GM23338 (cell line): ENCODE data around the gene TRIO. TPM values are rescaled to one million over a fixed set of nuclear protein-coding genes. Genes with fewer than 3 reads are reported as not detected.

Source experiments
- ATAC-seq: fragments of 200-7000 bp; cut with Tn5 transposase; 3 replicates; pipeline ENCODE4 v1.9.1; 2020
- DNase-seq: peaks from one replicate; pipeline ENCODE4 v3.0.0-alpha.2; 2015; ENCODE audit warnings: low spot score
- H2AFZ ChIP-seq: fragments of 200-600 bp; sonication (generic); 2 replicates; pipeline ENCODE4 v1.8.0; 2016; ENCODE audit warnings: antibody characterized with exemption, mild to moderate bottlenecking, moderate library complexity
- H3F3A ChIP-seq: fragments of 200-600 bp; sonication (generic); replicated peaks from 2 replicates; pipeline ENCODE4 v1.8.0; 2017; ENCODE audit warnings: antibody characterized with exemption, mixed run types, low read depth
- H3K27ac ChIP-seq: fragments of 200-600 bp; sonication (generic); 2 replicates; pipeline ENCODE4 v1.6.1; 2016; ENCODE audit warnings: low read depth
- H3K27me3 ChIP-seq: fragments of 200-600 bp; sonication (generic); 2 replicates; pipeline ENCODE4 v1.8.0; 2016; ENCODE audit warnings: mild to moderate bottlenecking, mixed run types, moderate library complexity; ENCODE audit not compliant: insufficient read depth
- H3K36me3 ChIP-seq: fragments of 200-600 bp; sonication (generic); 2 replicates; pipeline ENCODE4 v1.8.0; 2016; ENCODE audit warnings: mild to moderate bottlenecking; ENCODE audit not compliant: insufficient read depth
- H3K4me1 ChIP-seq: fragments of 200-600 bp; sonication (generic); 2 replicates; pipeline ENCODE4 v1.8.0; 2016; ENCODE audit warnings: mild to moderate bottlenecking, moderate library complexity; ENCODE audit not compliant: insufficient read depth
- H3K4me2 ChIP-seq: fragments of 200-600 bp; sonication (generic); 2 replicates; pipeline ENCODE4 v1.7.1; 2017; ENCODE audit warnings: mixed run types
- H3K4me3 ChIP-seq: fragments of 200-600 bp; sonication (generic); 2 replicates; pipeline ENCODE4 v1.6.1; 2016; ENCODE audit warnings: mixed run types
- H3K79me2 ChIP-seq: fragments of 200-600 bp; sonication (generic); replicated peaks from 2 replicates; pipeline ENCODE4 v1.8.0; 2017; ENCODE audit warnings: mild to moderate bottlenecking; ENCODE audit not compliant: insufficient read depth
- H3K9me2 ChIP-seq: fragments of 200-600 bp; sonication (generic); 2 replicates; pipeline ENCODE4 v1.8.0; 2017; ENCODE audit not compliant: insufficient read depth
- H4K20me1 ChIP-seq: fragments of 200-600 bp; sonication (generic); replicated peaks from 2 replicates; pipeline ENCODE4 v1.8.0; 2017; ENCODE audit warnings: mild to moderate bottlenecking; ENCODE audit not compliant: insufficient read depth
- H3K27ac Mint-ChIP-seq: 2 replicates; pipeline ENCODE4 v1.8.0; 2020; ENCODE audit warnings: inconsistent platforms, mild to moderate bottlenecking, moderate library complexity, mixed read lengths
- H3K27me3 Mint-ChIP-seq: 3 replicates; pipeline ENCODE4 v1.8.0; 2022; ENCODE audit warnings: low read depth, mild to moderate bottlenecking, moderate library complexity, mixed read lengths, inconsistent platforms; ENCODE audit not compliant: insufficient read depth, poor library complexity
- H3K36me3 Mint-ChIP-seq: 3 replicates; pipeline ENCODE4 v1.8.0; 2021; ENCODE audit warnings: low read depth, mild to moderate bottlenecking, inconsistent platforms, moderate library complexity, mixed read lengths
- H3K4me1 Mint-ChIP-seq: 3 replicates; pipeline ENCODE4 v1.8.0; 2020; ENCODE audit warnings: mild to moderate bottlenecking, inconsistent platforms, mixed read lengths
- H3K4me3 Mint-ChIP-seq: 3 replicates; pipeline ENCODE4 v1.8.0; 2021; ENCODE audit warnings: moderate library complexity, mild to moderate bottlenecking, inconsistent platforms, mixed read lengths
- H3K9me3 Mint-ChIP-seq: 3 replicates; pipeline ENCODE4 v1.8.0; 2020; ENCODE audit warnings: moderate library complexity, mild to moderate bottlenecking, inconsistent platforms, mixed read lengths
- CREB1 ChIP-seq: fragments of 250-450 bp; sonication (Bioruptor Pico); IDR thresholded peaks from 2 replicates; pipeline ENCODE4 v1.5.0; 2020; ENCODE audit warnings: low read depth, mild to moderate bottlenecking, moderate library complexity
- CTCF ChIP-seq, 2 experiments: fragments of 200-600 bp in 1 of 2; sonication (generic) in 1 of 2; conservative IDR thresholded peaks; 2 replicates each; pipeline versions ENCODE4 v1.5.1 to v1.6.1; 2016 to 2017; ENCODE audit warnings: antibody characterized with exemption in 2 of 2, low read depth in 2 of 2, mild to moderate bottlenecking in 2 of 2, moderate library complexity in 1 of 2
- EZH2 ChIP-seq: fragments of 200-600 bp; sonication (generic); IDR thresholded peaks from one replicate; pipeline ENCODE4 v1.8.0; 2017; ENCODE audit warnings: antibody characterized with exemption, mild to moderate bottlenecking, low read depth; ENCODE audit not compliant: unreplicated experiment
- JUNB ChIP-seq: IDR thresholded peaks from one replicate; pipeline ENCODE4 v1.6.1; 2016; ENCODE audit warnings: antibody characterized with exemption; ENCODE audit not compliant: unreplicated experiment
- NANOG ChIP-seq: IDR thresholded peaks from 2 replicates; pipeline ENCODE4 v1.6.1; 2016; ENCODE audit warnings: antibody characterized with exemption, borderline replicate concordance
- POLR2AphosphoS5 ChIP-seq: IDR thresholded peaks from 2 replicates; pipeline ENCODE4 v1.6.1; 2016; ENCODE audit warnings: antibody characterized with exemption, low read depth
- REST ChIP-seq: IDR thresholded peaks from one replicate; pipeline ENCODE4 v1.6.1; 2018; ENCODE audit warnings: antibody characterized with exemption; ENCODE audit not compliant: unreplicated experiment
- STAT1 ChIP-seq: IDR thresholded peaks from one replicate; pipeline ENCODE4 v1.6.1; 2016; ENCODE audit warnings: antibody characterized with exemption; ENCODE audit not compliant: unreplicated experiment
- ZNF114 ChIP-seq: fragments of 250-450 bp; sonication (Bioruptor Pico); IDR thresholded peaks from 2 replicates; pipeline ENCODE4 v1.5.0; 2020; ENCODE audit warnings: mild to moderate bottlenecking, moderate library complexity
- polyA plus RNA-seq: library from polyadenylated mRNA; unstranded; fragments of >200 nt; fragmentation: Nextera tagmentation; extraction: Ambion mirVana; gene quantifications from 2 replicates; pipeline ENCODE4 v1.2.1, GENCODE V29; 2016
- total RNA-seq: library from RNA; depleted of rRNA; stranded (reverse); fragments of >200 nt; shearing (Covaris generic); gene quantifications from 2 replicates; pipeline ENCODE4 v1.2.3, GENCODE V29; 2014
- TF ChIP-seq, protein P1 (sequence below): IDR thresholded peaks from 2 replicates; pipeline ENCODE4 v1.6.1; 2016; ENCODE audit warnings: antibody characterized with exemption
- TF ChIP-seq, protein P2 (sequence below): fragments of 250-450 bp; sonication (Bioruptor Pico); IDR thresholded peaks from 2 replicates; pipeline ENCODE4 v1.5.0; 2020; ENCODE audit warnings: mild to moderate bottlenecking, moderate library complexity

TRIO gene
- total and polyA plus RNA-seq, 2 experiments from 2014 or later: 13.8 to 113 TPM

GRCh38 chr5:14305045-14305444 lies 161.9 kb downstream of the TRIO start (continued):
- TF ChIP-seq CREB1 (CRISPR knock-in tag) (no peak), ZNF114 (CRISPR knock-in tag) (no peak), NANOG (no peak), STAT1 (no peak), JUNB (no peak), CTCF (conservative IDR thresholded peaks at IDR 0.05; ENCODE audit: low read depth in 2 of 2) (no peak), EZH2 (no peak), POLR2AphosphoS5 (no peak)
- TF ChIP-seq, protein P1, sequence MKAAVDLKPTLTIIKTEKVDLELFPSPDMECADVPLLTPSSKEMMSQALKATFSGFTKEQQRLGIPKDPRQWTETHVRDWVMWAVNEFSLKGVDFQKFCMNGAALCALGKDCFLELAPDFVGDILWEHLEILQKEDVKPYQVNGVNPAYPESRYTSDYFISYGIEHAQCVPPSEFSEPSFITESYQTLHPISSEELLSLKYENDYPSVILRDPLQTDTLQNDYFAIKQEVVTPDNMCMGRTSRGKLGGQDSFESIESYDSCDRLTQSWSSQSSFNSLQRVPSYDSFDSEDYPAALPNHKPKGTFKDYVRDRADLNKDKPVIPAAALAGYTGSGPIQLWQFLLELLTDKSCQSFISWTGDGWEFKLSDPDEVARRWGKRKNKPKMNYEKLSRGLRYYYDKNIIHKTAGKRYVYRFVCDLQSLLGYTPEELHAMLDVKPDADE: no peak

- Histone ChIP-seq H3K27me3 (no peaks in the 10 kb centered on the region), H3K9me2 (peaks cover 8% of the 10 kb centered on the region; the same call in 1 of the 2 replicates), H4K20me1 (0 out of 2 replicates have a peak, but pooled peaks cover 3% of the 10 kb centered on the region), H3F3A (no peaks in the 10 kb centered on the region), H3K27ac (no peak overlapping the region), H3K4me3 (no peak overlapping the region), H3K4me2 (no peak overlapping the region), H2AFZ (no peak overlapping the region), H3K4me1 (no peaks in the 10 kb centered on the region), H3K36me3 (peaks cover 3% of the 10 kb centered on the region; the same call in 1 of the 2 replicates), H3K79me2 (peaks cover 12% of the 10 kb centered on the region; the same call in 1 of the 2 replicates)
- TF ChIP-seq, protein P2, sequence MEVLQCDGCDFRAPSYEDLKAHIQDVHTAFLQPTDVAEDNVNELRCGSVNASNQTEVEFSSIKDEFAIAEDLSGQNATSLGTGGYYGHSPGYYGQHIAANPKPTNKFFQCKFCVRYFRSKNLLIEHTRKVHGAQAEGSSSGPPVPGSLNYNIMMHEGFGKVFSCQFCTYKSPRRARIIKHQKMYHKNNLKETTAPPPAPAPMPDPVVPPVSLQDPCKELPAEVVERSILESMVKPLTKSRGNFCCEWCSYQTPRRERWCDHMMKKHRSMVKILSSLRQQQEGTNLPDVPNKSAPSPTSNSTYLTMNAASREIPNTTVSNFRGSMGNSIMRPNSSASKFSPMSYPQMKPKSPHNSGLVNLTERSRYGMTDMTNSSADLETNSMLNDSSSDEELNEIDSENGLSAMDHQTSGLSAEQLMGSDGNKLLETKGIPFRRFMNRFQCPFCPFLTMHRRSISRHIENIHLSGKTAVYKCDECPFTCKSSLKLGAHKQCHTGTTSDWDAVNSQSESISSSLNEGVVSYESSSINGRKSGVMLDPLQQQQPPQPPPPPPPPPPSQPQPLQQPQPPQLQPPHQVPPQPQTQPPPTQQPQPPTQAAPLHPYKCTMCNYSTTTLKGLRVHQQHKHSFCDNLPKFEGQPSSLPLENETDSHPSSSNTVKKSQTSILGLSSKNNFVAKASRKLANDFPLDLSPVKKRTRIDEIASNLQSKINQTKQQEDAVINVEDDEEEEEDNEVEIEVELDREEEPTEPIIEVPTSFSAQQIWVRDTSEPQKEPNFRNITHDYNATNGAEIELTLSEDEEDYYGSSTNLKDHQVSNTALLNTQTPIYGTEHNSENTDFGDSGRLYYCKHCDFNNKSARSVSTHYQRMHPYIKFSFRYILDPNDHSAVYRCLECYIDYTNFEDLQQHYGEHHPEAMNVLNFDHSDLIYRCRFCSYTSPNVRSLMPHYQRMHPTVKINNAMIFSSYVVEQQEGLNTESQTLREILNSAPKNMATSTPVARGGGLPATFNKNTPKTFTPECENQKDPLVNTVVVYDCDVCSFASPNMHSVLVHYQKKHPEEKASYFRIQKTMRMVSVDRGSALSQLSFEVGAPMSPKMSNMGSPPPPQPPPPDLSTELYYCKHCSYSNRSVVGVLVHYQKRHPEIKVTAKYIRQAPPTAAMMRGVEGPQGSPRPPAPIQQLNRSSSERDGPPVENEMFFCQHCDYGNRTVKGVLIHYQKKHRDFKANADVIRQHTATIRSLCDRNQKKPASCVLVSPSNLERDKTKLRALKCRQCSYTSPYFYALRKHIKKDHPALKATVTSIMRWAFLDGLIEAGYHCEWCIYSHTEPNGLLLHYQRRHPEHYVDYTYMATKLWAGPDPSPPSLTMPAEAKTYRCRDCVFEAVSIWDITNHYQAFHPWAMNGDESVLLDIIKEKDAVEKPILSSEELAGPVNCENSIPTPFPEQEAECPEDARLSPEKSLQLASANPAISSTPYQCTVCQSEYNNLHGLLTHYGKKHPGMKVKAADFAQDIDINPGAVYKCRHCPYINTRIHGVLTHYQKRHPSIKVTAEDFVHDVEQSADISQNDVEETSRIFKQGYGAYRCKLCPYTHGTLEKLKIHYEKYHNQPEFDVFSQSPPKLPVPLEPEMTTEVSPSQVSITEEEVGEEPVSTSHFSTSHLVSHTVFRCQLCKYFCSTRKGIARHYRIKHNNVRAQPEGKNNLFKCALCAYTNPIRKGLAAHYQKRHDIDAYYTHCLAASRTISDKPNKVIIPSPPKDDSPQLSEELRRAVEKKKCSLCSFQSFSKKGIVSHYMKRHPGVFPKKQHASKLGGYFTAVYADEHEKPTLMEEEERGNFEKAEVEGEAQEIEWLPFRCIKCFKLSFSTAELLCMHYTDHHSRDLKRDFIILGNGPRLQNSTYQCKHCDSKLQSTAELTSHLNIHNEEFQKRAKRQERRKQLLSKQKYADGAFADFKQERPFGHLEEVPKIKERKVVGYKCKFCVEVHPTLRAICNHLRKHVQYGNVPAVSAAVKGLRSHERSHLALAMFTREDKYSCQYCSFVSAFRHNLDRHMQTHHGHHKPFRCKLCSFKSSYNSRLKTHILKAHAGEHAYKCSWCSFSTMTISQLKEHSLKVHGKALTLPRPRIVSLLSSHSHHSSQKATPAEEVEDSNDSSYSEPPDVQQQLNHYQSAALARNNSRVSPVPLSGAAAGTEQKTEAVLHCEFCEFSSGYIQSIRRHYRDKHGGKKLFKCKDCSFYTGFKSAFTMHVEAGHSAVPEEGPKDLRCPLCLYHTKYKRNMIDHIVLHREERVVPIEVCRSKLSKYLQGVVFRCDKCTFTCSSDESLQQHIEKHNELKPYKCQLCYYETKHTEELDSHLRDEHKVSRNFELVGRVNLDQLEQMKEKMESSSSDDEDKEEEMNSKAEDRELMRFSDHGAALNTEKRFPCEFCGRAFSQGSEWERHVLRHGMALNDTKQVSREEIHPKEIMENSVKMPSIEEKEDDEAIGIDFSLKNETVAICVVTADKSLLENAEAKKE (CRISPR knock-in tag): no peak
- TF ChIP-seq CREB1 (CRISPR knock-in tag) (no peak), ZNF114 (CRISPR knock-in tag) (no peak), JUNB (no peak), REST (no peak)
- H3K4me1 Mint-ChIP-seq: no peaks in the 10 kb centered on the region
- no peaks in the 10 kb centered on the region for H3K9me3 Mint-ChIP-seq
- peaks cover 37% of the 10 kb centered on the region for H3K36me3 Mint-ChIP-seq
- DNase-seq (no peak), ATAC-seq (no peak)
- no peak overlapping the region for H3K27ac Mint-ChIP-seq
- H3K4me3 Mint-ChIP-seq: no peak overlapping the region
- peaks cover 5% of the 10 kb centered on the region for H3K27me3 Mint-ChIP-seq
Observed at GRCh38 chr5:14306329-14306815, 163.2 kb downstream of the TRIO start.
